NCI-H1092 (cell line): Measurements from ENCODE around the gene ARMC7.

Experiments used
- DNase-seq: peaks from one replicate; lab custom pipeline; 2025; lab: John Stamatoyannopoulos, UW

Gene ARMC7

DNA sequence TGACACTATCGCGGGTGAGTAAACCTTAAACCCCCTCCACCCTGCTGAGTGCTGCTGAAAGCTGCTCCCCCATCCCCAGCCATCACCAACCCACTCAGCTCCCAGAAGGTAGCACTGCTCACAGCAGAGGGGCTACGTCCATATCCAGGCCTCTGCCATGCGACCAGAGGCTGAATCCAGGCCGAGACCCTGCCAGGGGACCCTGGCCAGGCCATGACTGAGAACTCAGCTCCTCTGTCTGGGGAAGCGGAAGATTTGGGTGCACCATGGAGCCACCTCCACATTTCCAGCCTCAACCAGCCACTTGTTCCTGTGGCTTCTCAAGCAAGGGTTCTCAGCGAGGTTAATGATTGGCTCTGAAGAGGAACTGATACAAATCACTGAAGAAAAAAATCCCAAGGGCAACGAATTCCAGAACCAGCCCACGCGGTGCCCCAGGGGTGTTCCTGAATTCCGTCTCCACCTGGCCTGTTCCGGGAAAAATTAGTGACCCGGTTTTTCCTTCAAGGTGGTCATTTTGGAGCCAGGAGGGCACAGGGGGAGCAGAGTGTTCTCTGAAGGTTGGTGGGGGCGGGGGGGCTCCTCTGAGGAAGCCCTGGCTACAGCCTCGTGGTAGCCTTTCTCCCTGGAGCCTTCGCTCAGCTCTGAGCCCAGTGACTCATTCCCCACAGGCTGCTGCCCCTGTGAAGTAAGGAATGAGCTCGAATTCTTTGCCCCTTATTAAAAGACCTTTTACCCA is 31.3 kb upstream of the ARMC7 start:
- DNase-seq, result no peak

DNA sequence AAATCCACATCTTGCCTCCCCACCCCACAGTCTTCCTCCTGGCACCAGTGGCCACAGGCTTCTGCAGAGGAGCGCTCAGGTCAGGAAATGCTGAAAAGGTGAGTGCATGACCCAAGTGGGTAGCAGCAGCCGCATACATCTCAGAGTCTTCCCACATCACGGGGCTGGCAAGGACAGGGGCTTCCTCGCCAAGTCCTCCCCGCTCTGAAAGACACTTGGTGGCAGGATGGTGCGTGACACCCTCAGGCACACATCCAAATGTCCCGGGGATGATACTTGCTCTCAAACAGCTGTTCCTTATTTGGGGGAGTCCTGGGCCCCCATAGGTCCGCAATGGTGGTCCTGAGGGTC is 30.8 kb upstream of the ARMC7 start:
- no peak for DNase-seq

DNA sequence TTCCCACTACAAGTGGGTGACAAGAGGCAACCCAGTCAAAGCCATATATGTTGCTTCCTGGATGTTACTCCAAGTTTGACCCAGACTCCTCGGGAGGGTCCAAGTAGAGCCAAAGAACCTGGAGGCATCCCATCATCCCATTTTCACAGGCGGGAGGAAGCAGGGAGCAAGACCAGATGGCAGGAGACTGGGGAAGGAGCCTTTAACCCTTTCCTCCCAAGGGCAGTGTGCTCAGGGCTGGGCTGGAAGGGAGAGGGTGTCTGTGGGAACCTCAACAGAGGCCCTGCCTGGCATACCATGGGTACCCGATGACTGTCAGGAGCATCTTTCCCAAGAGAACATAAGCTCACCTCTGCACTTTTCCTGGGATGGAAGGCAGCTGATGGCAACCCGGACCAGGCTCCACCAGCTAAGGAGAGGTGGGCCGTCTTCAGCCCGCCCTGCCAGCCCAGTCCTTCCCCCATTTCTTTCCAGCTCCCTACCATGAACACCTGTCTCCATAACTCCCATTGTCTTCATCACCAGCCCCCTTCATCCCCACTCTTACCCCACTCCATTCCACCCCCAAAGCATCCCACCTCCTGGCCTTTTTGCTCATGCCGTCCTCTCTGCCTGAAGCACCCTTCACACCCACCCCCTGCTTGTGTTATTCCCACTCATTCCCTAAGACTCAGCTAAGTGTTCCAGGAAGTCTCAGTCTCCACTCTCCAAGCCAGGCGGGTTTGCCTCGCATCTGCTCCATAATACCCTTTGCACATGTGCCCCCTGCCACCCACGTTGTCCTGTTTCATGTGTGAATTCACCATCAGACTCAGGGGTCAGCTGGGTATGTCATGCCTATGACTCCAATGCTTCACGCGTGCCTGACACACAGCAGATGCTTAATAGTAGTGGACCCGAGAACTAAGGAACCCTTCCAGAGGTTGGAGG is 27.9 kb upstream of the ARMC7 start:
- DNase-seq, result no peak

DNA sequence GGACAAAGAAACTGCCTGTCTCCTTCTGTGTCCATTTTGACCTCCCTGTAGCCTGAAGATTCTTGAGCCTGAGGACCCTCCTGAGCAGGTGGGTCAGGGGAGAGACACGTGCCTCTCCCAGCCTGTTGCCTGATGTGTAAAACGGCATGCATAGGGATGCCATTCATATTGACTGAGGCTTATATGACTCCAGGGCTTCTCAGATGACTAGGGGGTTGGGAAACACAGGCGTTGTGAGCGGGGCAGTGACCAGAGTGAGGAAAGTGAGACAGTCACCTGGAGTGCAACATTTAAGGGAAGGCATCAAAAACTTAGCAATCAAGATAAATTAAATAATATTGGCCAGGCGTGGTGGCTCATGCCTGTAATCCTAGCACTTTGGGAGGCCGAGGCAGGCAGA is 27.1 kb upstream of the ARMC7 start:
- DNase-seq, result no peak

DNA sequence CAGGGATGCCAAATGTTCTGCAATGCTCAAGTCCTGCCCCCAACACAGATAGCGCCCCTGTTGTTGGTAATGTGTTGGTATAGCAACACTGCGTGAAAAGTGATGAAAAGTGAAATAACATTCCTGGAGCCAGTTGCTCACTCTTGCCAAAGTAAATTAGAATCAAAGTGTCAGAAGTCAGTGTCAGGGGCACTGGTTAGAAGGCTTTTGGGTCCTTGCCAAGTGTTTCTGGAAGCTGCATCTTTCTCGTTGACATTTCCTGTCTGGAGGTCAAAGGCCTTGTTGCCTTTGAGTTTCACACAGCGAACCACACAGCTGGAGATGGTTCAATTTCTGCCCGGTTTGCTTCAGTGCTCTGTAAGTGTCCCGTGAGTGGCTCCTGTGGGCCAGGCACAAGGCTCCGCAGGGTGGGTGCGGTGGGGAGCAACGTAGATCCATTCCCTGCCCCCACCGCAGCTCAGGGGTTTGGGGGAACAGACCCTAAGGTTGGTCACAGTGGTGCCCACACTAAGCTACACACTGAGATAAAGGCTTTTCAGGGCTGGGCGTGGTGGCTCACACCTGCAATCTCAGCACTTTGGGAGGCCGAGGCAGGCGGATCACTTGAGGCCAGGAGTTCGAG is 25.6 kb upstream of the ARMC7 start:
- DNase-seq, result no peak

DNA sequence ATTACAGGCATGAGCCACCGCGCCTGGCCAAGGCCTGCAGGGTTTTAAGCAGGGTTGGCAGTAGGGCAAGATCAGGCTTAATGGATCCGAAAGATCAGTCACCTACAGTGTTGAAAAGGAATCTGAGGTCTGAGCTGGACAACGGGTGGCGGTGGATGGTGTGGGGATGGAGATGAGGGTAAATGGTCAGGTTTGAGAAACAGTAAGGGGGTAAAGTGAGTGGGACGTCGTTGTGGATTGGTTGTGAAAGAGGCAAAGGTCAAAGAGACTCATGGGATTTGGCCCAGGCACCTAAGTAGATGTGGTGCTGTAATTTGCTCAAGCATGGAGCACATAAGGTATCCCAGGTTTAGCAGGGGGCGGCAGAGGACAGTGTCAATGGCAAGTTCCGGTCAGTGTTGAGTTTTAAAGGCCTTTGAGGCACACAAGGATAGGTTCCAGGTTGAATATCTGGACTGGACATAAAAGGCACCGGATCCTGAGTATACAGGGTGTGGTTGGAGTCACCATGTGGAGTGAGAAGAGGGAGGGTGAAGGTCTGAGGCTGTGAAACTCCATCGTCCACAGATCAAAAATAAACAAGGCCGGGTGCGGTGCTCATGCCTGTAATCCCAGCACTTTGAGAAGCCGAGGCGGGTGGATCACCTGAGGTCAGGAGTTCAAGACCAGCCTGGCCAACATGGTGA is 23.1 kb upstream of the ARMC7 start:
- no peak for DNase-seq

DNA sequence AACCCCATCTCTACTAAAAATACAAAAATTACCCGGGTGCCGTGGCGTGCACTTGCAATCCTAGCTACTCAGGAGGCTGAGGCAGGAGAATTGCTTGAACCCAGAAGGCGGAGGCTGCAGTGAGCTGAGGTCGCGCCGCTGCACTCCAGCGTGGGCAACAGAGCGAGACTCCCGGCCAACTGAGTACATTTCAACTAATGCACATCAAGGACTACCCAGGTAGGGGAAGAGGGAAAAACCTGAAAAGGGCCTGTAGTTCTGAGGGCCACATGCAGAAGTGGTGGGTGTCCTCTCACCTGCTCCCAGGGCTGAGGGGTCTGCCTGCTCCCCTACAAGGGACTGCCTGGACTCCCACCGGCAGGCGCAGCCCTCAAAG is 22.6 kb upstream of the ARMC7 start:
- no peak for DNase-seq

DNA sequence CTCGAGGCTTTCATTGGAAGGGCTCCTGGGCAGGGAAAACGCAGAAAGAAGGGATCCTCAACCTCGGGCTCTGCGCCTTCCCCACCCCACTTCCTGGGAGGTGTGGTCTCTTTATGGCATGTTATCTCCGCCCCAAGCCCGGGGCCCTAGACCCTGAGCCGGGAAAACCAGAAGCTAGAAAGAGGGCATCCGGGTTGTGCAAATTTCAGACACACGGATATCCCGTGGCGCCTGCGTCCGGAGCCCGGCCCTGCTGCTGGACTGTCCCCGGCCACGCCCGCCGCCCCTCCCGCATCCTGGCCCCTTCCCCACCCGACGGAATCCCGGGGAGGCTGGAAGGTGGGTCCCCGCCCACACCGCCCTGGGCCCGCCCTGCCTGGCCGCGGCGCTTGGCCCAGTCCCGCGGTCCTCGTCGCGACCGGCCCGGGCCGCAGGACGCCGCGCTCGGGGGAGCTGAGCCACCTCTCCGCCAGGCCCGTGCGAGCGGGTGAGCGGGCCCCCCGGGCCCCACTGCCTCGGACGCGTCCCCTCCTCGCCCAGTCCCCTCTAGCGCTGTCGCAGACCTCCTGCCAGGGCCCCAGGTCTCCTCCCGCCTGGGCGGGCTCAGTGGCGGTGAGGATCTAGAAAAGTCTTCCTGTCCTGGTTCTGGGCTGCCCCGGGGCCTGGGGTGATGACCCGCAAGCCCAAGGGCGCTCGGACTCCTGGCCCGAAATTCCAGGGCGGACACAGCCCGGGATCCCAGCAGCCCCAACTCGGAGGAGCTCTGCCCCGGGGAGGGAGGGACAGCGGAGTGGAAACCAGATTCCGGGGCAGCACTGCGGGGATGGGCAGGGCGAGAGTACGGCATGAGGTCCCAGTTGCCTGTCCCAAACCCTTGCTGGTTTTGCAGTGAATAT is 22.0 kb upstream of the ARMC7 start, which contains the start of gene SLC16A5:
Gene SLC16A5, plus strand, starts transcription at position 397 of the 896 bp plus-strand sequence. CDS start 5,683 bp downstream, outside the sequence.
- no peak for DNase-seq

DNA sequence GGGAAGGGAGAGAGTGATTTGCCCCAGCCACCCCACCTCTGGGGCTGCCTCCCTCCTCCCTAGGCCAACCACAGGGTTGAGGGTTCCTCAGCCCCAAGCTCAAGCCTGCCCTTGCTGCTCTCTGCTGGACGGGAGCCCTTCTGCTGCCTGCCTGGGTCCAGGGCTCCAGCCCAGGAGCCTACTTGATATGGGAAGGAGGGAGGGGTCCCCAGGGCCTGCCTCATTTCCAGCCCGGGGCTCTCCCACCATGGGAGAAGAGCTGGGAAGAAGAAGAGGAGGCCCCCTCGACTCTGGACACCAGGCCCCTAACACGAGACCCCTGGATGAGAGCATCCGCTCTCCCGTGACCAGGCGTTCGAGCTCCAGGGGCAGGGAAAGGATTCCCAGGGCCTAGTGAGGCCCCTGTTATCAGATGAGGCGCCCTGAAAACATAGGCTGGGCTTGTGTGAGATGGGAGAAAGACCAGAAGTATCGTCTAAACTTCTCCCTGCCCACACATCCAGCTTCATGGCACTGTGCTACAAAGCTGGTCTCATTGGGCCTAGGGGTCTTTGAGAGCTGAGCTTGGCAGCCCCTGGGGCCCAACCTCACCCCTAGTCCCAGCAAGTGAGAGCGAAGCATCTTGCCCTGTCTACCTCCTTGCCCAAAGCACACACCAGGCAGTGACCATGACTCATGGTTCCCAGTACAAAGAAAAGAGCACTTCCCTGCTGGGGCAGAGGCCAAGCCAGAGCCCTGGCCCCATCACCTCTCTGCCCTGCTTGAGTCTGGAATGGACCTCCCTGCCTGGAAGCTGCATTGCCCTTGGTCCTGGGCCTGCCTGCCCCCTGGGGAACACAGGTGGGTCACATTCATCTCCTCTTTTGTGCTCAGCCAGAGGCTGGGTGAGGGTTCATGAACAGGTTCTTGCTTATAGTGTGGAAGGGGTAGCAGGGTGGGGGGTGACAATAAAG is 21.0 kb upstream of the ARMC7 start:
- no peak for DNase-seq

DNA sequence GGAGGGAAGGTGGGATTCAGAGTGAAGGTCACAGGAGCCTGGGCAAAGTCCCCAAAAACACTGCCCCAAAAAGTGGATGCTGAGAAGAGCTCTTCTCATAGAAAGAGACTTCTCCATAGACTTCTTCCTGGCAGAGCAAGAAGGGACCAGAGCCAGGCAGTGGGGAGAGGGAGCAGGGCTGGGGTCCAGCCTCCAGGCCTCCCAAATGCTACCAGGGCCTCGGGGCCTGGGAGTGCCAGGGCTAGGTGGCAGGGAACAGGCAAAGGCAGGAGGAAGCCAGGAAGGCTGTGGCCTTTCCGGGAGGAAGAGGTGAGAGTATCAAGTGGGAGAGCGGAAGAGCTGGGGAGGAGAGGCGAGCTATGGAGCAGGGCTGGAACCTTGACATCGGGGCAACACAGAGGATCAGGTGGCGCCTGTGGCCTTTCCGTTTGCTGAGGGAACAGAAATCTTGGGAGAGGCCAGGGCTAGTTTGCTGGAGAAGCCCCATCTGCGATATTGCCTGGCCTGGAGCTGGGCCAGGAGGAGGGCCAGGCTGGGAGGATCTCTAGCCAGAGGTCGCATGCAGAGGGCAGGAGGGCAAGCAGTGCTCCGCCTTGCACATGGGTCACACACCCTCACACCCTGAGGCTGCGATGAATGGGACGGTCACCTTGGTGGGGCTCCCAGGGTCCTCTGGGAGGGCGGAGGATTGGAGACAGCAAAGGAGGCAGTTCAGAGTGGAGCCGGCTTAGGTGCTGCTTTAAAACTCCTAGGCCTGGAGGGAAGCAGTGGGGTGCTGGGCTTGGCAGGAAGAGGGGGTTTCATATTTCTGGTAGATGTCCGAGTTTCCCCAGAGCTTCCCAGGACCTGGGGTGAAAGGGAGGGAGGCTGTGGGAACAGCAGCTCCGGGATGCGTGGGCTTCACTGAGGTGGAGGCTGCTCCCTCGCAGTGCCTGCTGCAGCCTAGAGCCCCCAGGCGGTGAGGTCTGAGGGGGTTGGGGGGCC is 18.6 kb upstream of the ARMC7 start:
- DNase-seq, result no peak

DNA sequence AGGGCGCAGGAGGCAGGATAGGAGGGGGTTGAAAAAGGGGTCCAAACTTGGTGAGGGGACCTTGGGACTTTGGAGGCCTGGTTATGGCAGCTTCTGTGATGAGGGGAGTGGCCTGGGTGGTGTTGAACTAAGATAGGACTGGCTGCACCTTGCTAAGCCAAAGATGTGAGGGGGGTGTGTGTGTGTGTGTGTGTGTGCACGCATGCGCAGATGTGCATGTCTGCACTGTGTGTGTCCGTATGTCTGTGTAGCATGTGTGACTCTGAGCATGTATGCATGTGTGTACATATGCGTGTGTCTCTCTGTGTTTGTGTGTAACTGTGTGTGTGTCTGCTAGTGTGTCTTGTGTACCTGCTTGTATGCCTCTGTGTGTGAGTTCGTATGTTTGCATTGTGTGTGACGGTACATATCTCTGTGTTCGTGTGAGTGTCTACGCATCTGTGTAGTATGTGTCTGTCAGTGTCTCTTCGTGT is 17.9 kb upstream of the ARMC7 start:
- DNase-seq, result no peak

DNA sequence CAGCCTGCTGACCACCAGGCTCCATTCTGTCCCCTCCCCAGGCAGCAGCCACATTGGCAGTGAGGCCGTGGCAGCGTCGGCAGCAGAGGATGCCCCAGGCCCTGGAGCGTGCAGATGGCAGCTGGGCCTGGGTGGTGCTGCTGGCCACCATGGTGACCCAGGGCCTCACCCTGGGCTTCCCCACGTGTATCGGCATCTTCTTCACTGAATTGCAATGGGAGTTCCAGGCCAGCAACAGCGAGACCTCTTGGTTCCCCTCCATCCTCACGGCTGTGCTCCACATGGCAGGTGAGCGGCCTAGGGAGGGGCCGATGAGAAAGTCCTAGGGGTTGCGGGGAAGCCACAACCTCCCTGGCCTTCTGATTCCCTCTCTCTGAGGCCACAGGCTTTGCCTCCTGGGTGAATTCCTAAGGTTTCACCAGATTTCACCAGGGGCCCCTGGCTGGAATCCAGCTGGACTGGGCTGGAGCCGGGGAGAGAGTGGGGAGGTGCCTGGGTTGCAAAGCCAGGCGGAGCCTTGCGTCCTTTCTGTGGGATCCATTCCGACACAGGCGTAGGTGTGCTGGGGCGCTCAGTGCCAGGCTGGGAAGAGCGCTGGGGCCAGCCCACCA is 16.1 kb upstream of the ARMC7 start:
- no peak for DNase-seq

DNA sequence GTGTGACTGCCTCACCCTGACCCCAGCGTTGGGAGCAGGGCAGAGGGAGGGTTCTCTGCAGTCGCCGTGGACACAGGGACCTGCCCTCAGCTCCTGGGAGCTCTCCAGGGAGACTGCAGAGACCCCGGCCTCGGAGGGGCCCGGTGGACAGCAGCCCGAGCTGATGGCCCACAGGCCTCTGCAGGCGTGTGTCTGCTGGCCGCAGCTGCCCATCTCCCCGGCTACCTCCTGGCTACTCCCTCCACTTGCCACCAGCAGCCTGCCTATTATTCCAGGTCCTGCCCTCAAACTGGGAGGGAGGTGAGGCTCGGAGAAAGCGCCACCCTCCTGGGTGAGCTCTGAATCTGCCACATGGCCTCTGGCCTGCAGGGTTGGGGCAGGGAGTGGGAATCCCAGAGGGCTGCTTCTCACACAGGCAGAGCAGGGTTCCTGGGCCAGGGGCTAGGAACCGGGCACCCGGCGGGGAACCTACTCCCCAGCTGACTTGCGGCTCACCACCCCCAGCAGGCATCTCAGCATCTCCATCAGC is 14.8 kb upstream of the ARMC7 start:
- DNase-seq, result no peak

DNA sequence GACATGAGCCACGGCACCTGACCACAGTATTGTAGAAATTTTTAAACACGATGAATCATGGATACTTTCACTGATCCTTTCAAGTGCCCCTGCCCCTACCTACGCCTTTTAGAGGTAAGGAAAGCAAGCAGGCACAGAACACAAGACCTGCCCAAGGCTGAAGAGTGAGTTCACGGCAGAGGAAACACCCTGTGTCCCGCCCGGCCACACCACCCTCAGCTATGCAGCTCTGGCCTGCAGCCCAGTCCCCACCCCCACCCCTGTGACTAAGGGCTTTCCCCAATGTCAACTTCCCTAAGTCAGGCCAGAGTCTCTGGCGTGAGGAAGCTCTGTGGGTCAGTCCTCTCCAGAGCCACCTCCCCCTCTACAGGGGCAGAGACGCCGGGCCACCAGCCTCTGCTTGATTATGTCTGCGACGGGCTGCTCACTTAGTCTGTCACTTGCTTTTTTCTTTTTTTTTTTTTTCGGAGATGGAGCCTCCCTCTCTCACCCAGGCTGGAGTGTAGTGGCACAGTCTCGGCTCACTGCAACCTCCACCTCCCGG is 13.6 kb upstream of the ARMC7 start:
- DNase-seq, result no peak

DNA sequence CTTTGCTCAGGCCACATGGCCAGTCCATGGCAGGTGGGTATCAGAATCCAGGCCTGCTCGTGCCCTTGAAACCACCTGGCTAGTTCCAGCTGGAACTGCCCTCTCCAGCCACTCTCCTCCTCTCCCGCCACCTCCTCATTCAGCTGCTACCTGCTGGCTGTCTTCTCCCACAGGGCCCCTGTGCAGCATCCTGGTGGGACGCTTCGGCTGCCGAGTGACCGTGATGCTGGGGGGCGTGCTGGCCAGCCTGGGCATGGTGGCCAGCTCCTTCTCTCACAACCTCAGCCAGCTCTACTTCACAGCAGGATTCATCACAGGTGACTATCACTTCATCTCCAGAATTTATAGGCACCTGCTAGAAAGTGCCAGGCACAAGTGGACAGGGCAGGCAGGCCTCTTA is 11.9 kb upstream of the ARMC7 start:
- no peak for DNase-seq

DNA sequence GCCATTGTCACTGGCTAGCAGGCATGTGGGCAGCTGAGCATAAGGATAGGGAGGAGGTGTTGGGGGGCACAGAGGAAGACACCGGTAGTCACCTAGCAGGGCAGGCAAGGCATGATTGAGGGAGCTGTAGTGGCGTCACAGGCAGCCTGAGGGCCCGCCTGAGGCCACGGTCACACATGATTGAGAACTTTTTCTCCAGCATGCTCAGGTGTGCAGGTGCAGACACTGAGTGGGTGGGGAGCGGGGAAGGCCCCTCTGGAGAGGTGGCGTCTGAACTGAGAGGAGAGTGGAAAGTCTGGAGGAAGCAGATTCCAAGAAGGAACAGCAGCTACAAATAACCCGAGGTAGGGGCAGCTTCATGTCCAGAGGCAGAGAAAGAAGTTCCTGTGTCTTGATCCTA is 10.9 kb upstream of the ARMC7 start:
- no peak for DNase-seq

DNA sequence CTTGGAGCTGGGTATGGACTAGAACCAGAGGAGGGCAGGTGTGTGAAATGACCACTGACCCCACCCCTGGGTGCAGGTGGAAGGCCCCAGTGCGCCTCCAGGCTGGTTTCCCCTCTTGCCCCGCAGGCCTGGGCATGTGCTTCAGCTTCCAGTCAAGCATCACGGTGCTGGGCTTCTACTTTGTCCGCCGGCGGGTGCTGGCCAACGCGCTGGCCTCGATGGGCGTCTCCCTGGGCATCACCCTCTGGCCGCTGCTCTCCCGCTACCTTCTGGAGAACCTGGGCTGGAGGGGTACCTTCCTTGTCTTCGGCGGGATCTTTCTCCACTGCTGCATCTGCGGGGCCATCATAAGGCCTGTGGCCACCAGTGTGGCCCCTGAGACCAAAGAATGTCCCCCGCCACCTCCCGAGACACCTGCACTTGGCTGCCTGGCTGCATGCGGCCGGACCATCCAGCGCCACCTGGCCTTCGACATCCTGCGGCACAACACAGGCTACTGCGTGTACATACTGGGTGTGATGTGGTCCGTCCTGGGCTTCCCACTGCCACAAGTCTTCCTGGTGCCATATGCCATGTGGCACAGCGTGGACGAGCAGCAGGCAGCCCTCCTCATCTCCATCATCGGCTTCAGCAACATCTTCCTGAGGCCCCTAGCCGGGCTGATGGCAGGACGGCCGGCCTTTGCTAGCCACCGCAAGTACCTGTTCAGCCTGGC is 9.7 kb upstream of the ARMC7 start:
- DNase-seq, result no peak
